HG03342 (cell line): ENCODE measurements around the gene TTC27.

Experiments used
- ATAC-seq: cut with Tn5 transposase; IDR thresholded peaks from one replicate; pipeline ENCODE4 v1.9.1; 2021; ENCODE audit warnings: mild to moderate bottlenecking, moderate library complexity; ENCODE audit not compliant: unreplicated experiment

TTC27 gene

GRCh38 chr2:32666704-32667103 lies 38.9 kb downstream of the TTC27 start:
- no peak for ATAC-seq

GRCh38 chr2:32668254-32668653 lies 40.4 kb downstream of the TTC27 start:
- no peak for ATAC-seq

- no peak for ATAC-seq
Measured at GRCh38 chr2:32671885-32672533, 44.2 kb downstream of the TTC27 start.

DNA sequence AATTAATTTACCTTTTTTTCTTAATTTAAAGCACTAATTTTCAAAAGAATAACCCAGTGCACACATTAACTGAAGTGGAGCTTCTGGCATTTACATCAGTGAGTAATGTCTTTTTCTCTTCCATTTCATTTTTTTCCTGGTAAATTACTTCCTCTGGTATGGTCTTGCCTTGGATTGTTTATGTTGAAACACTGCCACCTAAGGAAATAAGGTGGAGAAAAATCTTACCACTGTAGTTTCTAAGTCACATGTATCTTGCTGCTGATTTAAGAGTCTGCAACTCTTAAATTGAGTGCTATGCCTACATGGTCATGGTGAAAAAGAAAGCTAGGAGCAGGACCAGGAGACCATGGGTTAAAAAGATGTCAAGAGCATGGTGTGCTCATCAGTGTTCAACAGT lies 51.0 kb downstream of the TTC27 start:
- no peak for ATAC-seq

DNA sequence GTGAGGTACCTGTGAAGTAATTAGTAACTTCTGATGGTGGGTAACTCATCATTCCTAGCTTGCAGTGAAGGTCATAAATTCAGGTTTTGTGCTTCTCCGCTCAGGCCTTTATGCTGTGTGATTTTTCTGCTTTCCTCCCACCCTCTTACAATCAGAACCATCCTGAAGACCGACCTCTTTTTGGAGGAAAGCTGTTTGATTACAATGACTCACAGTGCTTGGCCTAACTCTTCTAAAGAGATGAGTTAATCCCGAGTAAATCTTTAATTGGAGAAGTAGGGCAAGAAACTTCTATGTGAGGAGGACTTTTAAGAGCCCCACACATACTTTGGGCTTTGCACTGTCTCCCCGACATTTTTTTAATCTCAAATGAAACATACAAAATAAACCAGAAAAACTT lies 53.1 kb downstream of the TTC27 start:
- no peak for ATAC-seq

DNA sequence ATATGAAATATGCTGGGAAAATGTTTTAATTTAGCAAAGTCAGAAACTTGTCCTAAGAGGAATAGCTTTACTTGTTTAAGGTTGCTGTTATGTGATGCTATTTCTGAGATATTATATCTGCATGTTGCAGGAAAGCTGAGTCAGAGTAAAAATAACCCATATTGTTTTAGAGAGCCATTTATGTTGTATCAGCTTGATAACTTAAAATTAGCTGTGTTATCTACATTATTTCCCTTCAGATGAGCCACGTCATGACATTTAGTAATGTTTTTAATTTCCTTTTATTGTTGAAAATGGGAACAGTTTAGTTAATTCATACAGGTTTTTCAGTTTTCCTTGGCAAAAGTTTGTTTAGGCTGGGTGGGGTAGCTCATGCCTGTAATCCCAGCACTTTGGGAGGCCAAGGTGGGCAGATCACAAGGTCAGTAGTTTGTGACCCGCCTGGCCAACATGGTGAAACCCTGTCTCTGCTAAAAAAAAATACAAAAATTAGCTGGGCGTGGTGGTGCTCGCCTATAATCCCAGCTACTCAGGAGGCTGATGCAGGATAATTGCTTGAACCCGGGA lies 55.8 kb downstream of the TTC27 start:
- ATAC-seq = no peak

GRCh38 chr2:32688541-32688940 lies 60.7 kb downstream of the TTC27 start:
- ATAC-seq = peak; percentile 93

- no peak for ATAC-seq
Measured at GRCh38 chr2:32691678-32692077, 63.8 kb downstream of the TTC27 start.

DNA sequence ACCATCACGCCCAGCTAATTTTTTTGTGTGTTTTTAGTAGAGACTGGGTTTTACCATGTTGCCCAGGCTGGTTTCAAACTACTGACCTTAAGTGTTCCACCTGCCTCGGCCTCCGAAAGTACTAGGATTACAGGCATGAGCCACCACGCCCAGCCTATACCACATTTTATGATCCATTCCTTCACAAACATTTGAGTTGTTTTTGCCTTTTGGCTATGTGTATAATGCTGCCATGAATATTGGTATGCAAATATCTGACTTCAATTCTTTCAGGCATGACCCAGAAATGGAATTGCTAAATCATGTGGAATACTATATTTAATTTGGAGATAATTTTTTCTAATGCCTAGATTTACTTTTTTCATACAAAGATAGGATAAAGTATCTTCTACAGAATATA lies 68.6 kb downstream of the TTC27 start:
- no peak for ATAC-seq

DNA sequence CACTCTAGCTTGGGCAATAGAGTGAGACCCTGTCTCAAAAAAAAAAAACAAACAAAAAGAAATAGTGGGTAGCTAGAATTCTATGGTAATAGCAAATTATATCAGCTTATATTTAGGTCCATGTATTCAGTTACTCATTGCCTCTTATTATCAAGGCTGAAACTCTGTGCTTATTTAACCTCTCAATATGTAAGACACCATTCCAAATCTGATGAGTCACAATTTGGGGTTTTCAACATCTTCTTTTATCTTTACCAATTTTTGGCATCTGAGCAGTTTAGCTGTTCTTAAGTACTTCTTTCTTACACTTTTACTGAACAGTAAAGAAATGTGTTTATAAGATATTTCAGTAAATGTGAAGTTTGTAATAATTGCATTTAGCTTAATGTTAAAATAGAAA lies 69.3 kb downstream of the TTC27 start:
- no peak for ATAC-seq

DNA sequence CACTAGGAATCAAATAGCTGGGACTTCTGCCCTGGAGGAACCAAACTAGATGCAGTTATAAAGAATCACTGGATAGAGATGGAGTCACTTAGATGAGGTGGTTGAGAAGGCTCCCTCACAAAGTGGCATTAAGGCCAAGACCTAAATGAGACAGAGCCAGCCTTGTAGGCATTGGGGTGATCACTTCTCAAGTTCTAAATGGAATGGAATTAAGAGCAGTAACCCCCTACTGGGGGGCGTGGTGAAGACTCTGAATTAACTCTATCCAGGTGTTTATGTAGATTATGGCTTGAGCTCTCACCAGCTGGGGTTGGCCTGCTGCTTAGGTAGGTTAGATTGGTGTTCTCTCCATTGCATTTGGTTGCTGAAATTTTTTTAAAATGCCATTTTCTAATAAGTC lies 71.3 kb downstream of the TTC27 start:
- no peak for ATAC-seq

GRCh38 chr2:32701806-32702205 lies 74.0 kb downstream of the TTC27 start:
- ATAC-seq = no peak

- ATAC-seq = no peak
Measured at GRCh38 chr2:32702303-32703064, 74.6 kb downstream of the TTC27 start.

- ATAC-seq = no peak
Measured at GRCh38 chr2:32706815-32707579, 79.1 kb downstream of the TTC27 start.

DNA sequence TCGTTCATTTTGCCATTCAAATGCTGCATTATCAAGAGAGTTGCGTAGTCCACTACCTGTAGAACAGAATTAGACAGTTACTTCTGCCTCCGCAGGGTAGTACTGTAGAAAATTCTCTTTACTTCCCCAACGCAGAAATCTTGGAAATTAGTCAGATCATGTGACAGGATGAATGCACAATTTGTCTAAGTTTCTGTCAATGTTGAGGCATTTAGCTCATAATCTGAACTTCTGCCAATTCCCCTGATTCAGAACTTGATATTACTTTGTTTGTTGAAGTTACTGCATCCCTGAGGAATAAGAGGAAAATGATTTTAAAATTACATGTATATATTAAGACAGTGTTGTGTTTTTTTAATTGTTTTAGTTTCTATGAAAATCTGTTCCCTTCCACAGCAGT lies 83.4 kb downstream of the TTC27 start:
- ATAC-seq = no peak

GRCh38 chr2:32711908-32712501 lies 84.2 kb downstream of the TTC27 start:
- no peak for ATAC-seq

GRCh38 chr2:32712870-32713269 lies 85.0 kb downstream of the TTC27 start:
- ATAC-seq = no peak

- ATAC-seq = no peak
Measured at GRCh38 chr2:32714521-32714920, 86.7 kb downstream of the TTC27 start.

- ATAC-seq = peak; percentile 81
Measured at GRCh38 chr2:32715391-32715841, 87.6 kb downstream of the TTC27 start.

DNA sequence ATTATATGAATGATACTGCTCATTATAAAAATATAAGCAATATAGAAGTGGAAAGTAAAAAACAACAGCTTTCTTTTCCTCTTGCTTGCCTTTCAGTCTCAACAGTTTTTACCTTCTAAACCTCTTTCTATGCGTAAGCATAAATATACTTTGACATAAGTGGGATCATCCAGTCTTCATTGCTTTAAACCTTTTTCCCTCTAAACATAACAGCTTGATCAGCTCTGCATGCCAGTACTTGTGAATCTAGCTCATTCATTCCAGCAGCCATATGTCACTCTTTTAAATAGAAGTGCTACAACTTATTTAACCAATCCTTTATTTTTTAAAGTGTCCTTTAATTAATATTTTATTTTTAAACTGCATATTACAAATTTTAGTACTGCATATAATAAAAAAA lies 88.1 kb downstream of the TTC27 start:
- no peak for ATAC-seq

DNA sequence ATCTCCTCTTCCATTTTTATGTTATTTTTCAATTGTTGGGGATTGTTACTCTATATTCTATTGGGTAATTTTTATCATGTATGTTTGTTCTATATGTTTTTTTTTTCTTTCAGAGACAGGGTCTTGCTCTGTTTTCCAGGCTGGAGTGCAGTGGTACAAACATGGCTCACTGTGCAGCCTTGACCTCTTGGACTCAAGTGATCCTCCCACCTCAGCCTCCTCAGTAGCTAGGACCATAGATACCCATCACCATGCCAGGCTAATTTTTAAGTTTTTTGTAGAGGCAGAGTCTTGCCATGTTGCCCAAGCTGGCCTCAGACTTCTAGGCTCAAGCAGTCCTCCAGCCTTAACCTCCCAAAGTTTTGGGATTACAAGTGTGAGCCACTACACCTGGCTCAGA lies 88.7 kb downstream of the TTC27 start:
- no peak for ATAC-seq
